Coronary artery (tissue), 2 donors: Measurements from ENCODE around the gene ATP13A3.

Source experiments
- DNase-seq: peaks from one replicate; pipeline ENCODE4 v3.0.0-alpha.2; 2017; ENCODE audit warnings: low spot score
- H3K27ac ChIP-seq, 2 donors: fragments of 200-600 bp; sonication (generic); one replicate each; pipeline ENCODE4 v1.5.1; 2016 to 2019
- H3K4me3 ChIP-seq: fragments of 200-600 bp; sonication (generic); 2 replicates; pipeline ENCODE4 v1.5.1; 2016; ENCODE audit warnings: mild to moderate bottlenecking, moderate library complexity
- CTCF ChIP-seq: fragments of 200-600 bp; sonication (generic); IDR thresholded peaks from one replicate; pipeline ENCODE4 v1.5.1; 2019; ENCODE audit warnings: antibody characterized with exemption

The ATP13A3 gene

GRCh38 chr3:194382196-194382891 is 104.5 kb downstream of the ATP13A3 start:
- TF ChIP-seq CTCF = no peak
- DNase-seq = peak; percentile 21
- no peak overlapping the region for H3K4me3 ChIP-seq
- H3K27ac ChIP-seq = no peak overlapping the region

- Histone ChIP-seq H3K4me3 (no peak overlapping the region), H3K27ac (no peak overlapping the region)
- peak; percentile 45 for DNase-seq
- TF ChIP-seq CTCF = no peak
These were observed 105.3 kb downstream of the ATP13A3 start for GRCh38 chr3:194381460-194381875.

GRCh38 chr3:194380326-194380725 is 106.5 kb downstream of the ATP13A3 start:
- H3K4me3 ChIP-seq = no peak overlapping the region
- DNase-seq = peak; percentile 54
- H3K27ac ChIP-seq = no peak overlapping the region
- TF ChIP-seq CTCF = no peak

GRCh38 chr3:194379651-194380050 is 107.2 kb downstream of the ATP13A3 start:
- no peak for TF ChIP-seq CTCF
- no peak overlapping the region for H3K4me3 ChIP-seq
- DNase-seq = peak; percentile 21
- no peak overlapping the region for H3K27ac ChIP-seq

GRCh38 chr3:194379231-194379630 is 107.6 kb downstream of the ATP13A3 start:
- Histone ChIP-seq H3K27ac (no peak overlapping the region), H3K4me3 (no peak overlapping the region)
- TF ChIP-seq CTCF = no peak
- no peak for DNase-seq

GRCh38 chr3:194377708-194378107 is 109.1 kb downstream of the ATP13A3 start:
- Histone ChIP-seq H3K27ac (no peak overlapping the region), H3K4me3 (no peak overlapping the region)
- no peak for TF ChIP-seq CTCF
- DNase-seq = no peak

- no peak overlapping the region for H3K27ac ChIP-seq
- no peak for DNase-seq
- no peak for TF ChIP-seq CTCF
- H3K4me3 ChIP-seq = no peak overlapping the region
These were observed 110.6 kb downstream of the ATP13A3 start for GRCh38 chr3:194376241-194376560.
